22Rv1 (cell line): Measurements from ENCODE around the gene GDF15.
"Not testable (repeated sequence)": the region's sequence is repeated elsewhere in the genome, so short reads cannot be mapped to it uniquely, and the experiment has no call there.

Experiments used
- H3K27ac ChIP-seq: fragments of 450-650 bp; 2 replicates; pipeline ENCODE4 v1.5.1; 2017
- ZFX ChIP-seq: fragments of 450-650 bp; IDR thresholded peaks from 2 replicates; pipeline ENCODE4 v1.6.1; 2017; ENCODE audit warnings: antibody characterized with exemption, borderline replicate concordance
- TF ChIP-seq, protein P1 (sequence below): fragments of 450-650 bp; IDR thresholded peaks from 2 replicates; pipeline ENCODE4 v1.5.1; 2017; ENCODE audit warnings: mild to moderate bottlenecking

Gene GDF15

DNA sequence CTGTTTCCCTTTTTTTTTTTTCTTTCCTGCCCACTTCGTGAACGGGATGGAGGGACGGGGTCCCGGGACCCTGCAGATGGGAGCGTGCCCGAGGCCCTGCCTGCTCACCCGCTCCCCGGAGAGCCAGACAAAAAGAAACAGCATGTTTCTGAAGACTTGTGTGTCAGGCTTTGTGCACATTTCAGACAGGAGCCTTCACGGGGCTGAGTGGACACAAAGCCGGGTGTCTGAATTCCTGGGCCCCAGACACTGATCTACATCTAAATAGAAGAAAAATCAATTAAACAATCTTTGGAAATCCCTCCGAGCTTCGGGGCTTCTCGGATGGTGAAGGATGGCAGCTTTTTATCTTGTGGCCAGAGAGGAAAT, 41.4 kb upstream of the GDF15 start:
- TF ChIP-seq, protein P1, sequence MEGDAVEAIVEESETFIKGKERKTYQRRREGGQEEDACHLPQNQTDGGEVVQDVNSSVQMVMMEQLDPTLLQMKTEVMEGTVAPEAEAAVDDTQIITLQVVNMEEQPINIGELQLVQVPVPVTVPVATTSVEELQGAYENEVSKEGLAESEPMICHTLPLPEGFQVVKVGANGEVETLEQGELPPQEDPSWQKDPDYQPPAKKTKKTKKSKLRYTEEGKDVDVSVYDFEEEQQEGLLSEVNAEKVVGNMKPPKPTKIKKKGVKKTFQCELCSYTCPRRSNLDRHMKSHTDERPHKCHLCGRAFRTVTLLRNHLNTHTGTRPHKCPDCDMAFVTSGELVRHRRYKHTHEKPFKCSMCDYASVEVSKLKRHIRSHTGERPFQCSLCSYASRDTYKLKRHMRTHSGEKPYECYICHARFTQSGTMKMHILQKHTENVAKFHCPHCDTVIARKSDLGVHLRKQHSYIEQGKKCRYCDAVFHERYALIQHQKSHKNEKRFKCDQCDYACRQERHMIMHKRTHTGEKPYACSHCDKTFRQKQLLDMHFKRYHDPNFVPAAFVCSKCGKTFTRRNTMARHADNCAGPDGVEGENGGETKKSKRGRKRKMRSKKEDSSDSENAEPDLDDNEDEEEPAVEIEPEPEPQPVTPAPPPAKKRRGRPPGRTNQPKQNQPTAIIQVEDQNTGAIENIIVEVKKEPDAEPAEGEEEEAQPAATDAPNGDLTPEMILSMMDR: no peak
- TF ChIP-seq ZFX: no peak
- H3K27ac ChIP-seq: no peak overlapping the region

DNA sequence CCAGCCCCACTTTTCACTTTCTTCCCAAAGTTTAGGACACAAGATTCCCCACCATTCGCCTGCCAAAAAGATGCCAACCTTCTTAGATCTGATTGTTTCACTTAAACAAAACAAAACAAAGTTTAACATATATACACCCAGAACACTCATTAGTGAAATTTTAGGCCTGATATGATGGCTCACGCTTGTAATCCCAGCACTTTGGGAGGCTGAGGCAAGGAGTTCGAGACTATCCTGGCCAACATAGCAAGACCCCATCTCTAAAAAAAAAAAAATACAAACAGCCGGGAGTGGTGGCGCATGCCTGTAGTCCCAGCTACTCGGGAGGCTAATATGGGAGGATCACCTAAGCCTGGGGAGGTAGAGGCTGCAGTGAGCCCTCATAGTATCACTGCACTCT, 40.7 kb upstream of the GDF15 start:
- TF ChIP-seq, protein P1: no peak
- TF ChIP-seq ZFX: no peak
- no peak overlapping the region for H3K27ac ChIP-seq

DNA sequence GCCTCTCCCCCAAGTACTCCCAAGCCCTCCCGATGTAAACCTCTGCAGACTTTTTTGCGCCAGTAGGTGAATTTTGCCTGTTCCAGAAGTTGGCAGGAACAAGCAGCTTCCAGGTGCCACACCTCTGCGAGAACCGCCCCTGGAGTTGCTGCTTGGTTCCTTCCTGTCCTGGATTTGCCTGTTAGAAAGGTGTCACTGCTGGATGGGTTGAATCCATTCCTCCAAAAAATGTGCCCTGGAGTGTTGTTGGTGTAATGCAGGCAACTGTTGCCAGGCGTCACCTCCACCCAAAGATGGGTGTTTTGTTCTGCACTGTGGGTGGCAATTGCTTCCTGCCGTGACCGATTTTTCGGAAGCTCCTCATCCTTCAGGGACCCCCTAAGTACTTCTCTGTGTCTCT, 39.9 kb upstream of the GDF15 start:
- TF ChIP-seq, protein P1: no peak
- no peak for TF ChIP-seq ZFX
- H3K27ac ChIP-seq: no peak overlapping the region

DNA sequence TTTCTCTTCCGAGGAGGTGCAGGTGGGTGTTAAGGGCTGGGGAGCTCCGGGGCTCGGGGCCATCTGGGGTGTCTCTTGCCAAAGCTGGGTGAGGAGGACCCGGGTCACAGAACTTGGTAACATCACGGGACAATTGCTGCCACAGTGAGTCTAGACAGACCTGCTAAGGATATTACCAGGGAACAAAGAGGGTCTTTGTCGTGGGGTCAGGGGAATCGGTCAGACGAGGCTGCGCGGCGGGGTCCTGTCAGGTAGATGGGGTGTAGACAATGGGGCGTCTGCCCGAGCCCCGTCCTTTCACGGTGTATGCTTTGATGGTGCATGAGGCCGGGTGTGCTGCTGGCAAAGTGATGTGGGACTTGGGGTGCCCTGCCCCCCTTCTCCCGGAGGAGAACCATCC, 37.8 kb upstream of the GDF15 start:
- no peak overlapping the region for H3K27ac ChIP-seq
- TF ChIP-seq, protein P1: no peak
- no peak for TF ChIP-seq ZFX

DNA sequence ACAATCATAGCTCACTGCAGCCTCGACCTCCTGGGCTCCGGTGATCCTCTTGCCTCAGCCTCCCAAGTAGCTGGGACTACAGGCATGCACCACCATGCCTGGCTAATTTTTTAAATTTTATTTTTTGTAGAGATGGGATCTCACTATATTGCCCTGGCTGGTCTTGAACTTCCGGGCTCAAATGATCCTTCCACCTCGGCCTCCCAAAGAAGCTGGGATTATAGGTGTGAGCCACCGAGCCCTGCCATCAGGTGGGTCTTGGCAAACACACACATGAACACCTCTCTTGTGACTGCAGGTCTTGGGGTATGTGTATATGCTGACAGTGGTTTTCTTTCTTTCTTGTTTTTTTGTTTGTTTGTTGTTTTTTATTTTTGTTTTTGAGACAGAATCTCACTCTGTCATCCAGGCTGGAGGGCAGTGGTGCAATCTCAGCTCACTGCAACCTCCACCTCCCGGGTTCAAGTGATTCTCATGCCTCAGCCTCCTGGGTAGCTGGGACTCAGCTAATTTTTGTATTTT, 37.1 kb upstream of the GDF15 start:
- H3K27ac ChIP-seq: not testable (repeated sequence)

DNA sequence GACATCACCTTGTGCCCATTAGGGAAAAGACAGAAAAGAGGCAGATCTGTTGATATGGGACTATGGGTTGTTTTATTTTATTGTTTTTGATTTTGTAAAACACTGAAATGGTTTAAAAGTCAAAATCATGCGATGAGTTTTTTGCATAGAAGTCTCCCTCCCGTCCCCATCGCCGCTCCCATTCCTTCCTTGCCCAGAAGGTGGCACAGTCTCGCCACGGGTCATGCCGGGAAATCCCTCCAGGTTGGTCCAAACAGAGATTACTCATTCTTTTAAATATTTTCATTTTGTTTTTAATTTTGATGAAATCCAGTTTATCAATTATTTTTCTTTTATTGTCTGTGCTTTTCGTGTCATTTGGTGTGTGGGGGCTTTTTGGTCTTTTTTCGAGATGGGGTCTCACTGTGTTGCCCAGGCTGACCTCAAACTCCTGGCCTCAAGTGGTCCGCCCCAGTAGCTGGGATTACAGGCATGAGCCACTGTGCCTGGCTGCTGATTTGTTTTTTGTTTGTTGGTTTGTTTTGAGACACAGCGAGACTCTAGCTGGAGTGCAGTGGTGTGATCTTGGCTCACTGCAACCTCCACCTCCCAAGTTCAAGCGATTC, 36.3 kb upstream of the GDF15 start:
- TF ChIP-seq, protein P1: peak; percentile 90
- no peak for TF ChIP-seq ZFX
- no peak overlapping the region for H3K27ac ChIP-seq

DNA sequence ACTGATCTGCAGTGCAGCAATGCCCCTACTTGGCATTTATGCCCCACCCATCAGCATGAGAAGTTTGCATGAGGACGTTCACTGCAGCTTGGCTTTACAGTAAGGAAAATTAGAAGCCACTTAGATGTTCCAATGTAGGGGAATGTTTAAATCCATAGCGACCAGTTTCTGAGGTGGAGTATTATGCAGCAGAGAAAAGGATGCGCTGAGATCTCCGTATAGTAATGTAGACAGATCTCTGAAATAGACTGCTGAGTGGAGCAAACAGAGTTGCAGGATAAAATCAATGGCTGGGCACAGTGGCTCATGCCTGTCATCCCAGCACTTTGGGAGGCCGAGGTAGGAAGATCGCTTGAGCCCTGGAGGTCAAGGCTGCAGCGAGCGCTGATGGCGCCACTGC, 35.5 kb upstream of the GDF15 start:
- no peak overlapping the region for H3K27ac ChIP-seq
- TF ChIP-seq, protein P1: no peak
- TF ChIP-seq ZFX: no peak

DNA sequence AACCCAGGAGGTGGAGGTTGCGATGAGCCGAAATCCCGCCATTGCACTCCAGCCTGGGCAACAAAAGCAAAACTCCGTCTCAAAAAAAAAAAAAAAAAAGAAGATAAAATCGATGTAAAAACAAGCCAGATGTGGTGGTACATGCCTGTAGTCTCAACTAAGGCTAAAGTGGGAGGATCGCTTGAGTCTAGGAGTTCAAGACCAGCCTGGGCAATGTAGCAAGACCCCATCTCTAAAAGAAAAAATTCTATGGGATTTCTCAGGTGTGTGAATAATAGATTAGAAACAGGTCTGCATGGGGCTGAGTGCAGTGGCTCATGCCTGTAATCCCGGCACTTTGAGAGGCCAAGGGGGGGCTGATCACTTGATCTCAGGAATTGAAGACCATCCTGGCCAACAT, 34.4 kb upstream of the GDF15 start:
- no peak overlapping the region for H3K27ac ChIP-seq
- TF ChIP-seq, protein P1: no peak
- TF ChIP-seq ZFX: no peak
